ENCODE measurements around the gene NPIPB8.
"Not testable (repeated sequence)": the region's sequence is repeated elsewhere in the genome, so short reads cannot be mapped to it uniquely, and the experiment has no call there.

The NPIPB8 gene
- 0.22 to 0.36 reads per million in 2 experiments for total RNA-seq

DNA sequence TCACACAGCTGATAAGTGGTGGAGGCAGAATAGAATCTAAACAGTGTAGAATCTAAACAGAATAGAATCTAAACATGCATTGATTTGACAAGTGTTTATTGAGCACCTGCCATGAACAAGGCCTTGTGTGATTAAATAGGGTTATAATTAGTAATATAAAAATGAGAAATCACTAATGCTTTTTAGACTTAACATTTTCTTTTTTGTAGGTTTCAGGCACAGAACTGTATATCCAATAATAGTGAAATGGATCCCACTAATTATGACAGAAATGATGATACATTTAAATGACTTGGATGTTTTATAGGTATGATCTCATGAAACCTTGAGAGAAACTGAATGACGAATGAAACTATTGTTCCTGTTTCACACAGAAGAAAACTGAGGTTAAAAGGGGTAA, at the start of gene NPIPB8:
NPIPB8 (plus strand) TSS at position 301 of the 400 bp plus-strand sequence. CDS start 296 bp downstream, outside the sequence.
- not testable (repeated sequence) for DNase-seq (ENCODE audit: low read depth)

DNA sequence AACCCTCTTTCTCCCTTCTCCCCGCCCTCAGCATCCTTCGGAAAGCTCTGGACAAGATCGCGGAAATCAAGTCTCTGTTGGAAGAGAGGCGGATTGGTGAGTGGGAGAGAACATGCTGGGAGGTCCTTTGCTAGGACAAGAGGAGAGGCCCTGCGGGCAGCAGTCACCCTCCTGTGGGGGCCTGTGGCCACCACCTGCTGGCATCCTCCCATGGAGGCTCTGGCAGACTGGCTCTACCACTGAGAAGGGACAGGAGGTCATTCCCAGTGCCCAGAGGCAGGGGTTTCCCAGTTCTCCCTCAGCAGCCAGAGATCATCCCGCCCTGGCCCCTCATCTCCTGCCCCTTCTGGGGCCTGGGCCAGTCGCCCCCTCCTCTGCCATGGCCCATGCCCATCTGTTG, 48.8 kb upstream of the NPIPB8 start:
- no peak for DNase-seq (ENCODE audit: low read depth)

DNA sequence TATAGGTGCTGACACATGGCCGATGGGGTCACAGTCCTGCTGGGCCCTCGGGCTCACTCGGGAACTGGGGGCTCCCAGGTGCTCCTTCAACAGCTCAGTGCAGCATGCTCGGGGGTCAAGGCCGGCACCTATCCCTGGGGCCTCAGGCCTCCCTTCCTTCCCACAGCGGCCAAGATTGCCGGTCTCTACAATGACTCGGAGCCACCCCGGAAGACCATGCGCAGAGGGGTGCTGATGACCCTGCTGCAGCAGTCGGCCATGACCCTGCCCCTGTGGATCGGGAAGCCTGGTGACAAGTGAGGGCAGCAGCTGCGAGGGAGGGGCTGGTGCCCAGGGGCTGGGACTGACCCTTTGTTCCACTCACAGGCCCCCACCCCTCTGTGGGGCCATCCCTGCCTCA, 47.9 kb upstream of the NPIPB8 start:
- no peak for DNase-seq (ENCODE audit: low read depth)

DNA sequence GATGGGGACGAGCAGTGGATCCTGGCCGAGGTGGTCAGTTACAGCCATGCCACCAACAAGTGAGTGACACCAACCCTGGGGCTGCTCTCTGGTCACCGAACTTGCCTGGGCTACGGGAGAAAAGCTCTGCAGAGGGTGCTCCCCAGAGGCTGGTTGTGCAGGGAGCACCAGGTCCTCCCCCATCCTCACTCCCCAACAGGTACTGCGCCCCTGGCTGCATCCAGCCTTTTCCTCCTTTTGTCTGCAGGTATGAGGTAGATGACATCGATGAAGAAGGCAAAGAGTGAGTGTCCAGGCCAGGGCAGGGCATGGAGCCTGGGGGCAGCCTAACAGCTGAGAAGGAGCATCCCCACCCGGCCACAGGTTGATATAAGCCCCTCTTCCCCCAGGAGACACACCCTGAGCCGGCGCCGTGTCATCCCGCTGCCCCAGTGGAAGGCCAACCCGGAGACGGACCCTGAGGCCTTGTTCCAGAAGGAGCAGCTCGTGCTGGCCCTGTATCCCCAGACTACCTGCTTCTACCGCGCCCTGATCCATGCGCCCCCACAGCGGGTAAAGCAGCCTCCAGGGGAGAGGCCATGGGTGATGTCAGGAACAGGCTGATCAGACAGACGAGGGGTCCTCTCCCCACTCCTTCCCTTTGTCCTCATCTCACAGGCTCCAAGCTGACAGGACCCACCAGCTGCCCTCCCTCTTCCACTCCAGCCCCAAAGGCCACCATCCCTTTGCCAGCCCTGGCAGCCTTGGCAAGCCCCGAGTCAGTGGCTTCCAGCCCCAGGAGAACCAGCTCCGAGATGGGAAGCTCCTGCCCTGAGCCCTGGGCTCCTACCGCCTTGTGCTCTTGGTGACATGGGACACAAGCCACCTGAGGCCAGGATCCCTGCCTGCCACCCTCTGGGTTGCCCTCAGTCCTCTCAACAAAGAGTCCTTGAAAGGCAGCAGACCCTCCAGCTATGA, 47.2 kb upstream of the NPIPB8 start:
- no peak for DNase-seq (ENCODE audit: low read depth)

DNA sequence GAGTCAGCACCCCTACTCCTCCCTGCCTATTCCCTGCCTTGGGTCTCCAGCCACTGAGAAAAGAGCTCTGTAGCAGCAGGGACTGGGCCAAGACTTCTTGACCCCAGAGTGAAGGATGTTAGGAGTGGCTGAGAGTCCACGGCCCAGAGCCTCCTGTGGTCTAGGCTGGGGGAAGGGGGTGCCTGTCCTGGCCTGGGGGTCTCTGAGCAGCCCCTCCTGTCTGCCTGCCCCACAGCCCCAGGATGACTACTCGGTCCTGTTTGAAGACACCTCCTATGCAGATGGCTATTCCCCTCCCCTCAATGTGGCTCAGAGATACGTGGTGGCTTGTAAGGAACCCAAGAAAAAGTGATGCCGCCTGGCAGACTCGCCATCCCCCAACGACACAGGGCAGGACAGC, 46.5 kb upstream of the NPIPB8 start:
- no peak for DNase-seq (ENCODE audit: low read depth)

DNA sequence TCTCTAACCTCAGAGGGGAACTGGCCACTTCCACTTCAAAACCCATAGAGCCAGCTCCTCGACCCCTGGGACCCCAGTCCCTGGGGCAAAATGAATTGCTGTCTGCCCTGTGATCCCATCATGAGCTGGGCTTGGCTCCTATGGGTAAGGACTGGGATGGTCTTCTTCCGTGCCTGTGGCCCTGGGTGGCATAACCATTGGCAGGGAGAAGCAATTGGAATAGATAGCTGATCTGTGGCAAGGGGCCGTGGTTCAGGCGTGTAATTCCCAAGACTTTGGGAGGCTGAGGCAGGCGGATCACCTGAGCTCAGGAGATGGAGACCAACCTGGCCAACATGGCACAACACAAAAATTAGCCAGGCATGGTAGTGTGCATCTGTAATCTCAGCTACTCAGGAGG, 45.4 kb upstream of the NPIPB8 start:
- no peak for DNase-seq (ENCODE audit: low read depth)

DNA sequence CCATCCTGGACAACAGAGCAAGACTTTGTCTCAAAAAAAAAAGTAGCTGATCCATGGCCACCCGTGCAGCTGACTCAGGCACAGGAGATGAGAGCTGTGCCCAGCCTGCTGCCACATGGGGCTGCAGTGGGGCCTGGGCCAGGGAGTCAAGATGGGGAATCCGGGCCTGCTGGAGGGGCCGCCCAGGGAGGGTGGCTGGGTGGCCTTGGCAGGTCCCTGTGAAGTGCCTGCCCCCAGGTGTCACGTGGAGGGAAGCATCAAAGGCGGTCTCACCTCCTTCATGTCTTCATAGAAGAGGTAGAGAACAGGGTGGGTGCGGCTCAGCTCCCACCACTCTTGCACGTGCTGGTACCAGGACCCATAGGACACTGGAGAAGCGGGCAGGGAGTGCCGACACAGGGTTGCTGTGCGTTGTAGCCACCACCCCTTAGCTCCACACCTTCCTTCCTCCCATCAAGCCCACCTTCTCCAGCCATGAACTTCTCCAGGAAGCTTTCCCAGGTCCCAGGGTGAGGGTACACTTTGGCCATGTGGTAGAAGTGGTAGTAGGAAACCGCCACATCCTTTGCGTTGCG, 44.8 kb upstream of the NPIPB8 start:
- DNase-seq (ENCODE audit: low read depth) = no peak

DNA sequence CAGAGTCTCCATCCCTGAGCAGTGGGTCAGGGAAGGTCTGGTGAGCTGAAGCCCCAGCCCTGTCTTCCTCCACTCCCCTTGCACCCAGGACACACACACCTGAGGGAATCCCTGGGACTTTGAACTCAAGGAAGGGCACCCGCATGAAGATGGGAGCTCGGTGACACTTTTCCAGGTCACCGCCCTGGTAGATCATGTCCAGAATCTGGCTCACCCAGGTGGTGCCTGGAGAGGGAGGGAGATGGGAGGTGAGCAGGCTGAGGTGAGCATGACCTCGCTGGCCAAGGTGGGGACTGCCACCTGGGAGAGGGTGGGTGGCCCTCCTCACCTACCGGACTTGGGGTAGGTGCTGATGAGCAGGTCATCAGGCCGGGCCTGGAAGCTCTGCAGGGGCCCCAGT, 42.4 kb upstream of the NPIPB8 start:
- DNase-seq (ENCODE audit: low read depth) = not testable (repeated sequence)

DNA sequence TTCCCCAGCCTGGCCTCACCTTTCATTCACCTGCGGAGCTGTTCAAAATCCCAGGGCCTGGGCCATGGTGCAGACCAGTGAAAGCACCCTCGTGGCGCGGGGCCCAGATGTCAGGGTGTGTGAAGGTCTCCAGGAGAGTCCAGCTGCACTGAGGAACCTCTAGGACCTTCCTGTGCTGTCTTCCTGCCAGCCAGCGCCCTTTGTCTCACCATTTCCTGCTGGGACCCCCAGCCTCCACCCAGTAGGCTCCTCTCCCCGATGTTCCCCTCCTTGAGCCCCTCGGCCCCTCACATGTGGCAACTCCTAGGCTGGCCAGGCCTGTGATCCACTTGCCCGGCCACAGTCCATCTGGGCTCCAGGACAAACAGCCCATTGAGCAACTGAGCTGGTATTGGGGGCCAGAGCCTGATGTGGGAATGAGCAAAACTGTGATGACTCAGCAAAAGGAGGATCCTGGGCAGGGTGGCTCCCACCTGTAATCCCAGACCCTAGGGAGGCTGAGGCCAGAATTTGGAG, 41.7 kb upstream of the NPIPB8 start:
- DNase-seq (ENCODE audit: low read depth) = no peak

DNA sequence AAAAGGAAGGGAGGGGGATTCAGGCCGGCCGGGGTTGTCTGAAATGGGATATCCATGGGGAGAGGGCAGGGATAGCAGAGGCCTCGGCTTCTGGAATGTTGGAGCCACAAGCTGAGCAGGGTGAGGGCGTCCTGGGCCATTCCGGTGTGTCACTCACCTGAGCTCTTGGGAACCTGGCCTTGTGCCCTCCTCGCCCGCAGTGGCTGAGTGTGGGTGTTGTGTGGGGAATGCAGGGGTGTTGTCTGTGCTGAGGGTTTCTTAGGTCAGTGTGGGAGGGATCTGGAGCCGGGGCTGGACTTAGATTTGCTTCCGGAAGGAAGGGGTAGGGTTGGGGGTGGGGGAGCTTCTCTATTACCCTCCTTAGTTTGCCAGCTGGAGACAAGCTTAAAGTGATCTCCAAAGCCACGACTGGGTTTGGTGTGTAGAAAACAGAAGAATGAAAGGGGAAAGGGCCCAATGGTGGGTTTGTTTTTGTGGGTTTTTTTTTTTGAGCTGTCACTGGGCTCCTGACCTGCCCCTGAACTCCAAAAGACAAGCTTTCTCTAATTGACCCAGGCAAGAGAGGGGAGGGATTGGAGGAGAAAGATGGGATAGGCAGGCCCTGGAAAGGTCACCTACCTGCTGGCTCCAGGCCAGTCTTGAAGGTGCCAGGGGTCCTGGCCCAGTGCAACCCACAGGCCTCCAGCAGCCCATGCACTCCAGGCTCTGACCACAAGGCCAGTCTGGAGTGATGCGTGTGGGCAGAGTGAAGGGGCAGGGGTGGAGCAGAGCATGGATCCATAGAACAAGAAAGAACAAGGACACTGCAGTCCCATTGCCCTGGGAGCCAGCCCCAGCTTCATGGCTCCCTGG, 40.8 kb upstream of the NPIPB8 start, which contains the start of gene SULT1A2:
SULT1A2 (minus strand) TSS at position 211 of the 852 bp plus-strand sequence. CDS start 1,120 bp downstream, outside the sequence.
- DNase-seq (ENCODE audit: low read depth) = no peak

DNA sequence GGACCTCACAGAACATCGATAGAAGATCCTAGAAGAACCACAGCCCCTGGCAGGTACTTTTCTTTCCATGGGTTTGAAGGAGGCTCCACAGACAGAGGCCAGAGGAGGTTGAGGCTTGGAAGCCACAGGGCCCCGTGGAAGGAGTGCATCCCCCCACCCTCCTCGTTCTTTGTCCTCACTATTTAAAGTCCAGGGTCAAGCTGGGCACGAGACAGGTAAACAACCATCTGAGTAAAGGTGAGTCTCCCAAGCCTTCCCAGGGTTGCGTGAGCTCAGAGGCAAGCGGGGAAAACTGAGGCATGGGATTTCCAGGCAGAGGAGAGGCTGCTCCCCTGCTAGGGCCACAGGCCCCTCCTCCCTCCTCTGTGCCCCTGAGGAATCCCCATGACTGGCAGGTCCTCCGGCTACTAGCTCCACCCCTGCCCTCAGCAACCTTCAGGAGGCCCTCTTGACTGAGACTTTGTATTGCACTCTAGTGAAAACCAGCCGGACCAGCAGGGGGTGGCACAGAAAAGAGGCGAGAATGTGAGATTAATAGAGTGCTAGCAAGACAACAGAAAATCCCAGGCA, 40.1 kb upstream of the NPIPB8 start:
- no peak for DNase-seq (ENCODE audit: low read depth)

DNA sequence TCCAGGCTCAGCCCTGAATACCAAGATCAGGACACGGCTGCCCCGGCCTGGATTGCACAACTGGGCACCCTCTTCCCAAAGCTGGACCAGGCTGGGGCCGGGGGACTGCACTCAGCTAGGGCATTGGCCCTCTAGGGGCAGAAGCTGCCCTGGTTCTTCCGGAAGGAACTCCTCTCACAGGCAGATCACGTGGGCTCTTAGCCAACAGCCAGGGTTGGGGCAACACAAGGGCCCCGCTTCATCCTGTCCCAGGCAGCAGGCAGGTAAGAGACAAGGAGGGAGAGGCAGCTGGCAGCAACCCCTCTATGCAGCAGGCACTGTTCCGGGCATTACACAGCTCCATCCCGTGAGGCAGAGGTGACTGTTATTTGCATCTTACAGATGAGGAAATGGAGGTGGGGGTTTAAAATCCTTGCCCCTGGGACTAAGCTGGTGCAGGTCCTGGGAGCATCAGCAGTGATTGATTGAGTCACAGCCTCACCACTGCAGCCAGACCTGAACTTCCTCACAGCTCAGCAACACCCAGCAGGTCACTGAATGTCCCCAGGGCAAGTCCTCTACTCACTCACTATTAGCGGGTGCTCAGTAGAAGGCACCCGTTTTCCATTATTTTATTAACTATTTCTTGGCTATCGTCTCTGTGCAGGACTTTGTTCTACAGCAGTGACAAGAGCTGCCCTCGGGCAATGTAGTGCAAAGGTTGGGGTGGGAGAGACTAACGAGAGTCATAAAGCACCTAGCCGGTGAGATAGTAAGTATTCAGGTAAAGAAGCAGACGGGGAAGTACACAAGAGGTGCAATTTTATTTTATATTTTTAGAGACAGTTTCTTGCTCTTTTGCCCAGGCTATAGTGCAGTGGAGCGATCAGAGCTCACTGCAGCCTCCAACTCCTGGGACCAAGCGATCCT, 38.2 kb upstream of the NPIPB8 start:
- not testable (repeated sequence) for DNase-seq (ENCODE audit: low read depth)

DNA sequence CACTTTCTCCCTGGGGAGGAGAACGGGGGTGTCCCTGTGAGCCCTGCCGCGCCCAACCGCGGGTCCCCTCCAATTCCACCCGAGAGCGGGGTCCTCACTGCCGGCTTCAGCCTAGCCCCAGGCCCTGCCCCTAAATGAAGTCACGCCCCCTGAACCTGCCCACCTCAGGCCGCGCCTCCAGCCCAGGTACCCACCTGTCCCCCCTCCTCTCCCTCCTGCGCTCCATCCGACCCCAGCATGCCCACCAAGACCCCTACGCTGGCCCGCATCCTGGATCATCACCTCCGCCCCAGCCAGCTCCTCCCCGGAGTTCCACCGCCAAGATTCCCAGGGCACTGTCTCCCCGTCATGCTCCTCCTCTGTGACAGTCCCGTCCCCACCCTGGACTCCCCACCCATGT, 36.9 kb upstream of the NPIPB8 start:
- not testable (repeated sequence) for DNase-seq (ENCODE audit: low read depth)

DNA sequence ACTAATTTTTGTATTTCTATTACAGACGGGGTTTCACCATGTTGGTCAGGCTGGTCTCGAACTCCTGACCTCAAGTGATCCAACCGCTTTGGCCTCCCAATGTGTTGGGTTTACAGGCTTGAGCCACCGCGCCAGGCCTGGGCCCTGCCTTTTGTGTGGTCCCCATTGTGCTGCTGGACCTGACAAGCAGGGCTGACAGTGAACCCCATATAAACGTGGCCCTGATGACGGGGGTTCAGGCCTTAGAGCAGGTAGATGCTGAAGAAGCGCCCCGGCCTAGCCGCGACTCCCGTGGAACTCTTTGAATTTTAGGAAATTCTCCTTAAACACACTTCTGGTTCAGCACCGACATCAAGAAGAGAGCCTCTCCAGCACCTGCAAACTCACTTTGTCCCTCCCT, 36.3 kb upstream of the NPIPB8 start:
- not testable (repeated sequence) for DNase-seq (ENCODE audit: low read depth)

DNA sequence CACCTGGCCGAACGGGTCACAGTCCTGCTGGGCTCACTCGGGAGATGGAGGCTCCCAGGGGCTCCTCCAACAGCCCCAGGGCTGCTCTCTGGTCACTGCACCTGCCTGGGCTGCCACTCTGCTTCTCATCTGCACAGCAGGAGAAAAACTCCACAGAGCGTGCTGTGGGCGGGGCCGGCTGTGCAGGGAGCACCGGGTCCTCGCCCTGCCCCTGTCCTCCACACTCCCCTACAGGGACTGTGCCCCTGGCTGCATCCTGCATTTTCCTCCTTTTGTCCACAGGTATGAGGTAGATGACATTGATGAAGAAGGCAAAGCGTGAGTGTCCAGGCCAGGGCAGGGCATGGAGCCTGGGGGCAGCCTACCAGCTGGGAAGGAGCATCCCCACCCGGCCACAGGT, 35.8 kb upstream of the NPIPB8 start:
- not testable (repeated sequence) for DNase-seq (ENCODE audit: low read depth)

DNA sequence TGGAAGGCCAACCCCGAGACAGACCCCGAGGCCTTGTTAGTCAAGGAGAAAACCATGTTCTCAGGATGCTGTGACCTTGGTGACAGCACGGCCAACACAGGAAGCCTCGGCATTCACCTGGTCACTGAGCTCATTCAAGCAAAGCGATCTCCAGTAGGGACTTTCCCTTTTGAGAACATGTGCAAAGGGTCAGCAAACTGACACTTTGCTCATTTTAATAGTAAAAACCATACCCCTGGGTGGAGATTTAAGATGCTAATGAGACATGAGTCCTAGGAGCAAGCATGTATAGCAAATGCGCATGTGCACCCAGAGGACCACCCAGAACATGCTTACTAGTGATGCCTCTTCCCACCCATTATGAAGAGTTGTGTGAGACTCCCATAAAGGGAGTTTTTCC, 35.3 kb upstream of the NPIPB8 start:
- DNase-seq (ENCODE audit: low read depth) = no peak

DNA sequence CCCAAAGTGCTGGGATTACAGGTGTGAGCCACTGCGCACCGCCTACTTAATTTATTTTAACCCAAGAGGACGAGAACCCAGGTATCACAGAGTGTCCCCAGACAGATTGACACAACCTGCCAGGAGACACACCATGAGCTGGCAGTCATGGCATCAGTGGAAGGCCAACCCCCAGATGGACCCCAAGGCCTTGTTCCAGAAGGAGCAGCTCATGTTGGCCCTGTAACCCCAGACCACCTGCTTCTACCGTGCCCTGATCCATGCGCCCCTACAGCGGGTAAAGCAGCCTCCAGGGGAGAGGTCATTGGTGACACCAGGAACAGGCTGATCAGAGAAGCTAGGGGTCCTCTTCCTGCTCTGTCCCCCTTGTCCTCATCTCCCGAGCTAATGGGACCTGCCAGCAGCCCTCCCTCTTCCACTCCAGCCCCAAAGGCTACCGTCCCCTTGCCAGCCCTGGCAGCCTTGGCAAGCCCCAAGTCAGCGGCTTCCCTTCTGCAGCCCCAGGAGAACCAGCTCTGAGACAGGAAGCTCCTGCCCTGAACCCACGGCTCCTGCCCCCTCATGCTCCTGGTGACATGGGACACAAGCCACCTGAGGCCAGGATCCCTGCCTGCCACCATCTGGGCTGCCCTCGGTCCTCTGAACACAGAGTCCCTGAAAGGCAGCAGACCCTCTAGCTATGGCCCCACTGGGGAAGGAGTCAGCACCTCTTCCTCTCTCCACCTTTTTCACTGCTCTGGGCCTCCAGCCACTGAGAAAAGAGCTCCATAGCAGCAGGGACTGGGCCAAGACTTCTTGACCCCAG, 34.3 kb upstream of the NPIPB8 start:
- no peak for DNase-seq (ENCODE audit: low read depth)

DNA sequence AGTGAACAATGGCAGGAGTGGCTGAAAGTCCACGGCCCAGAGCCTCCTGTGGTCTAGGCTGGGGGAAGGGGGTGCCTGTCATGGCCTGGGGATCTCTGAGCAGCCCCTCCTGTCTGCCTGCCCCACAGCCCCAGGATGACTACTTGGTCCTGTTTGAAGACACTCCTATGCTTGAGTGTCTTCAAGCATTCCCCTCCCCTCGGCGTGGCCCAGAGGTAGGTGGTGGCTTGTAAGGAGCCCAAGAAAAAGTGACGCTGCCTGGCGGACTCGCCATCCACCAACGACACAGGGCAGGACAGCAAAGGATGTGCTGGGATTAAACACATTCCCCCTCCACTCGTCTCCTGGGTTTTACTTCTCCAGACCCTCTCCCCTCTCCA, 33.7 kb upstream of the NPIPB8 start:
- DNase-seq (ENCODE audit: low read depth) = no peak

DNA sequence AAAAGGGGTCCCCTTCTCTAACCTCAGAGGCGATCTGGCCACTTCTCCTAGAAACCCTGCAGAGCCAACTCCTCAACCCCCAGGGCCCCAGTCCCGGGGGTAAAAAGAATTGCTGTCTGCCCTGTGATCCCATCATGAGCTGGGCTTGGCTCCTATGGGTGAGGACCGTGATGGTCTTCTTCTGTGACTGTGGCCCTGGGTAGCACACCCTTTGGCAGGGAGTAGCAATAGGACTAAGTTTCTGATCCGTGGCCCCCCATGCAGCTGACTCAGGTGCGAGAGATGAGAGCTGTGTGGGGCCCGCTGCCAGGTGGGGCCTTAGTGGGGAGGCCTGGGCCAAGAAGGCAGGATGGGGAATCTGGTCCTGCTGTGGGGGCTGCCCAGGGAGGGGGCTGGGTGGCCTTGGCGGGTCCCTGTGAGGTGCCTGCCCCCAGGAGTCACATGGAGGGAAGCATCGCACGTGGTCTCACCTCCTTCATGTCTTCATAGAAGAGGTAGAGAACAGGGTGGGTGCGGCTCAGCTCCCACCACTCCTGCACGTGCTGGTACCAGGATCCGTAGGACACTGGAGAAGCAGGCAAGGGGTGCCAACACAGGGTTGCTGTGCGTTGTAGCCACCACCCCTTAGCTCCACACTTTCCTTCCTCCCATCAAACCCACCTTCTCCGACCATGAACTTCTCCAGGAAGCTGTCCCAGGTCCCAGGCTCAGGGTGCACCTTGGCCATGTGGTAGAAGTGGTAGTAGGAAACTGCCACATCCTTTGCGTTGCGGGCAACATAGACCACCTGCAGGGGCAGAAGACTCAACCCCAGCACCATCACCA, 31.4 kb upstream of the NPIPB8 start:
- no peak for DNase-seq (ENCODE audit: low read depth)
